ENCODE data around the gene VMP1. TPM values are rescaled to one million over a fixed set of nuclear protein-coding genes. Genes with fewer than 3 reads are reported as not detected.

VMP1 gene
- total and polyA plus RNA-seq, 2 donors (not counting 1 experiment from before 2014, with no cell fraction given): 20.4 to 83.5 TPM

DNA sequence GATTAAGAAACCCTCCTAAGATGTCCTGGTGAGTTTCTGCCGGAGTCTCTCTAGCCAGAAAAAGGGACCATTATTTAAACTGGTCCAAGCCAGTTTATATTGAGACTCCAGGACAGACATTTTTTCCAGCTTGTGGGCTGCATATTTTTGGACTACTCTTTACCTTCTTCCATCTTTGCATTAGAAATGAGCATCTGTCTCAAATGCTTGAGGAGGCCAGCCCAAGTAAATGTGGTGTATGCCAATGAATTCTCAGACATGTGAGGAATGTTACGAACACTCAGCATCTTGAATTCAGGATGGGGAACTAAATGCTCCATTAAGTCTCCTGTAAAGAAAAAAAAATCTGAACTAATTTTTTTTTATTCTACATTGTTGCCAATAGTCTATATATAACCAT, 166.9 kb downstream of the VMP1 start:
- Histone ChIP-seq H3K4me3 (ENCODE audit: control extremely low read depth in 1 of 5, extremely low read depth in 1 of 5, insufficient read depth in 1 of 5, low read depth in 2 of 5, low read length in 4 of 5) (no peak overlapping the region), H3K4me1 (ENCODE audit: control insufficient read depth in 2 of 2, insufficient read depth in 2 of 2, low read length in 2 of 2) (no peaks in the 10 kb centered on the region), H4K20me1 (ENCODE audit: control insufficient read depth, insufficient read depth, low read length, poor library complexity, severe bottlenecking) (no peaks in the 10 kb centered on the region), H3K79me2 (ENCODE audit: control insufficient read depth, insufficient read depth, low read length) (no peaks in the 10 kb centered on the region), H3K4me2 (replicated peaks; ENCODE audit: low read depth, low read length, poor library complexity, severe bottlenecking) (no peak overlapping the region), H3K27ac (ENCODE audit: low read length in 2 of 2) (no peak overlapping the region), H3K9me3 (ENCODE audit: control extremely low read depth in 1 of 3, control insufficient read depth in 2 of 3, insufficient read depth in 1 of 3, low read length in 2 of 3) (no peaks in the 10 kb centered on the region), H3K27me3 (replicated peaks in 1 of 4; ENCODE audit: control extremely low read depth in 1 of 4, control insufficient read depth in 3 of 4, insufficient read depth in 4 of 4, low read length in 3 of 4) (no peaks in the 10 kb centered on the region), H2AFZ (ENCODE audit: insufficient read depth, low read depth, low read length, poor library complexity, severe bottlenecking) (no peak overlapping the region), H3K9ac (ENCODE audit: low read length) (no peak overlapping the region), H3K36me3 (replicated peaks in 1 of 2; ENCODE audit: control extremely low read depth in 1 of 2, control insufficient read depth in 1 of 2, extremely low read depth in 1 of 2, insufficient read depth in 2 of 2, low read length in 1 of 2) (peaks cover 0 to 51% of the 10 kb centered on the region in 2 experiments)
- H3K27me3 Mint-ChIP-seq: no peaks in the 10 kb centered on the region
- CTCF ChIA-PET: no interaction called here
- WGBS (ENCODE audit: insufficient coverage): 100% methylated on average over 1 of the region's 2 CpGs
- POLR2A ChIA-PET: no interaction called here
- H3K4me3 Mint-ChIP-seq: no peak overlapping the region
- H3K9me3 Mint-ChIP-seq (ENCODE audit: insufficient read depth): no peaks in the 10 kb centered on the region
- no peak overlapping the region for H3K27ac Mint-ChIP-seq
- H3K4me1 Mint-ChIP-seq: no peaks in the 10 kb centered on the region
- DNase-seq (no peak), ATAC-seq (ENCODE audit: low read depth) (no peak)
- TF ChIP-seq EZH2 (IDR thresholded peaks at IDR 0.05; ENCODE audit: borderline replicate concordance, insufficient read depth, low read depth, low read length, poor library complexity, severe bottlenecking): no peak
- TF ChIP-seq, protein P1, sequence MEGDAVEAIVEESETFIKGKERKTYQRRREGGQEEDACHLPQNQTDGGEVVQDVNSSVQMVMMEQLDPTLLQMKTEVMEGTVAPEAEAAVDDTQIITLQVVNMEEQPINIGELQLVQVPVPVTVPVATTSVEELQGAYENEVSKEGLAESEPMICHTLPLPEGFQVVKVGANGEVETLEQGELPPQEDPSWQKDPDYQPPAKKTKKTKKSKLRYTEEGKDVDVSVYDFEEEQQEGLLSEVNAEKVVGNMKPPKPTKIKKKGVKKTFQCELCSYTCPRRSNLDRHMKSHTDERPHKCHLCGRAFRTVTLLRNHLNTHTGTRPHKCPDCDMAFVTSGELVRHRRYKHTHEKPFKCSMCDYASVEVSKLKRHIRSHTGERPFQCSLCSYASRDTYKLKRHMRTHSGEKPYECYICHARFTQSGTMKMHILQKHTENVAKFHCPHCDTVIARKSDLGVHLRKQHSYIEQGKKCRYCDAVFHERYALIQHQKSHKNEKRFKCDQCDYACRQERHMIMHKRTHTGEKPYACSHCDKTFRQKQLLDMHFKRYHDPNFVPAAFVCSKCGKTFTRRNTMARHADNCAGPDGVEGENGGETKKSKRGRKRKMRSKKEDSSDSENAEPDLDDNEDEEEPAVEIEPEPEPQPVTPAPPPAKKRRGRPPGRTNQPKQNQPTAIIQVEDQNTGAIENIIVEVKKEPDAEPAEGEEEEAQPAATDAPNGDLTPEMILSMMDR (IDR thresholded peaks at IDR 0.05): no peak
- intact Hi-C loops (cut with micrococcal nuclease): no loop called here

- no peaks in the 10 kb centered on the region for H3K4me1 ChIP-seq (ENCODE audit: control insufficient read depth in 2 of 2, insufficient read depth in 2 of 2, low read length in 2 of 2)
- TF ChIP-seq, protein P1 (IDR thresholded peaks at IDR 0.05): no peak
- TF ChIP-seq EZH2 (IDR thresholded peaks at IDR 0.05; ENCODE audit: borderline replicate concordance, insufficient read depth, low read depth, low read length, poor library complexity, severe bottlenecking): no peak
- no peak overlapping the region for H3K4me2 ChIP-seq (replicated peaks; ENCODE audit: low read depth, low read length, poor library complexity, severe bottlenecking)
- H3K4me1 Mint-ChIP-seq: no peaks in the 10 kb centered on the region
- ATAC-seq (ENCODE audit: low read depth) (no peak), DNase-seq (no peak)
- H3K27me3 ChIP-seq (replicated peaks in 1 of 4; ENCODE audit: control extremely low read depth in 1 of 4, control insufficient read depth in 3 of 4, insufficient read depth in 4 of 4, low read length in 3 of 4): no peaks in the 10 kb centered on the region
- no peak overlapping the region for H3K9ac ChIP-seq (ENCODE audit: low read length)
- H3K27ac ChIP-seq (ENCODE audit: low read length in 2 of 2): no peak overlapping the region
- no peaks in the 10 kb centered on the region for H3K79me2 ChIP-seq (ENCODE audit: control insufficient read depth, insufficient read depth, low read length)
- peaks cover 0 to 57% of the 10 kb centered on the region in 2 experiments for H3K36me3 ChIP-seq (replicated peaks in 1 of 2; ENCODE audit: control extremely low read depth in 1 of 2, control insufficient read depth in 1 of 2, extremely low read depth in 1 of 2, insufficient read depth in 2 of 2, low read length in 1 of 2)
- intact Hi-C loops (cut with micrococcal nuclease): no loop called here
- no peak overlapping the region for H2AFZ ChIP-seq (ENCODE audit: insufficient read depth, low read depth, low read length, poor library complexity, severe bottlenecking)
- POLR2A ChIA-PET: no interaction called here
- H3K9me3 ChIP-seq (ENCODE audit: control extremely low read depth in 1 of 3, control insufficient read depth in 2 of 3, insufficient read depth in 1 of 3, low read length in 2 of 3): no peaks in the 10 kb centered on the region
- no peaks in the 10 kb centered on the region for H3K9me3 Mint-ChIP-seq (ENCODE audit: insufficient read depth)
- H3K4me3 Mint-ChIP-seq: no peak overlapping the region
- no peak overlapping the region for H3K4me3 ChIP-seq (ENCODE audit: control extremely low read depth in 1 of 5, extremely low read depth in 1 of 5, insufficient read depth in 1 of 5, low read depth in 2 of 5, low read length in 4 of 5)
- no peaks in the 10 kb centered on the region for H4K20me1 ChIP-seq (ENCODE audit: control insufficient read depth, insufficient read depth, low read length, poor library complexity, severe bottlenecking)
- CTCF ChIA-PET: interaction anchor here (0.6 to 1.9 kb wide), 4 partner anchors 17 to 128 kb away, joined by 3 to 4 read pairs (median 4); no protein-coding TSS in a partner anchor
- H3K27ac Mint-ChIP-seq: no peak overlapping the region
- WGBS (ENCODE audit: insufficient coverage): no CpG with 5 or more reads among the region's 3 CpGs
- H3K27me3 Mint-ChIP-seq: no peaks in the 10 kb centered on the region
Measured at GRCh38 chr17:59876107-59876506, 168.7 kb downstream of the VMP1 start.

Measured in B cell (primary cell).